ENCODE results near the gene SPDYE16.
"Not testable (repeated sequence)": the region's sequence is repeated elsewhere in the genome, so short reads cannot be mapped to it uniquely, and the experiment has no call there.

The SPDYE16 gene

GRCh38 chr7:76543197-76543596 lies at the start of gene SPDYE16:
SPDYE16 (minus strand) TSS chr7:76543297; CDS start chr7:76541459, 1,838 bp downstream.
- DNase-seq (ENCODE audit: low read depth in 2 of 3, low spot score in 2 of 3), result not testable (repeated sequence)

- DNase-seq (ENCODE audit: low read depth in 2 of 3, low spot score in 2 of 3), result not testable (repeated sequence)
Observed at GRCh38 chr7:76592694-76593093, 49.6 kb upstream of the SPDYE16 start.

- not testable (repeated sequence) for DNase-seq (ENCODE audit: low read depth in 2 of 3, low spot score in 2 of 3)
Observed at GRCh38 chr7:76591602-76592304, 48.7 kb upstream of the SPDYE16 start.

GRCh38 chr7:76591033-76591432 lies 47.9 kb upstream of the SPDYE16 start:
- DNase-seq (ENCODE audit: low read depth in 2 of 3, low spot score in 2 of 3), result not testable (repeated sequence)

- not testable (repeated sequence) for DNase-seq (ENCODE audit: low read depth in 2 of 3, low spot score in 2 of 3)
Observed at GRCh38 chr7:76588586-76588985, 45.5 kb upstream of the SPDYE16 start.

- DNase-seq (ENCODE audit: low read depth in 2 of 3, low spot score in 2 of 3), result not testable (repeated sequence)
Observed at GRCh38 chr7:76586585-76587315, 43.7 kb upstream of the SPDYE16 start.

- not testable (repeated sequence) for DNase-seq (ENCODE audit: low read depth in 2 of 3, low spot score in 2 of 3)
Observed at GRCh38 chr7:76583636-76584281, 40.7 kb upstream of the SPDYE16 start.

GRCh38 chr7:76582848-76583631 lies 39.9 kb upstream of the SPDYE16 start:
- not testable (repeated sequence) for DNase-seq (ENCODE audit: low read depth in 2 of 3, low spot score in 2 of 3)

GRCh38 chr7:76575919-76576655 lies 33.0 kb upstream of the SPDYE16 start:
- not testable (repeated sequence) for DNase-seq (ENCODE audit: low read depth in 2 of 3, low spot score in 2 of 3)

- DNase-seq (ENCODE audit: low read depth in 2 of 3, low spot score in 2 of 3), result not testable (repeated sequence)
Observed at GRCh38 chr7:76575431-76575830, 32.3 kb upstream of the SPDYE16 start.

GRCh38 chr7:76572296-76572695 lies 29.2 kb upstream of the SPDYE16 start:
- DNase-seq (ENCODE audit: low read depth in 2 of 3, low spot score in 2 of 3), result not testable (repeated sequence)

- not testable (repeated sequence) for DNase-seq (ENCODE audit: low read depth in 2 of 3, low spot score in 2 of 3)
Observed at GRCh38 chr7:76570324-76570775, 27.3 kb upstream of the SPDYE16 start.

- DNase-seq (ENCODE audit: low read depth in 2 of 3, low spot score in 2 of 3), result not testable (repeated sequence)
Observed at GRCh38 chr7:76568742-76569141, 25.6 kb upstream of the SPDYE16 start.

GRCh38 chr7:76567753-76568152 lies 24.7 kb upstream of the SPDYE16 start:
- DNase-seq (ENCODE audit: low read depth in 2 of 3, low spot score in 2 of 3), result not testable (repeated sequence)

GRCh38 chr7:76567311-76567710 lies 24.2 kb upstream of the SPDYE16 start:
- not testable (repeated sequence) for DNase-seq (ENCODE audit: low read depth in 2 of 3, low spot score in 2 of 3)

GRCh38 chr7:76565001-76565400 lies 21.9 kb upstream of the SPDYE16 start:
- DNase-seq (ENCODE audit: low read depth in 2 of 3, low spot score in 2 of 3), result not testable (repeated sequence)

GRCh38 chr7:76561342-76561741 lies 18.2 kb upstream of the SPDYE16 start:
- DNase-seq (ENCODE audit: low read depth in 2 of 3, low spot score in 2 of 3), result not testable (repeated sequence)

GRCh38 chr7:76560157-76560556 lies 17.1 kb upstream of the SPDYE16 start:
- DNase-seq (ENCODE audit: low read depth in 2 of 3, low spot score in 2 of 3), result not testable (repeated sequence)

- DNase-seq (ENCODE audit: low read depth in 2 of 3, low spot score in 2 of 3), result not testable (repeated sequence)
Observed at GRCh38 chr7:76559685-76560084, 16.6 kb upstream of the SPDYE16 start.

- DNase-seq (ENCODE audit: low read depth in 2 of 3, low spot score in 2 of 3), result not testable (repeated sequence)
Observed at GRCh38 chr7:76551992-76552391, 8.9 kb upstream of the SPDYE16 start.
